ENCODE data around the gene CEP19.

CEP19 gene

GRCh38 chr3:196662033-196662432, 50.0 kb downstream of the CEP19 start:
- H3K4me3 ChIP-seq (ENCODE audit: low read depth, low read length) = no peak overlapping the region
- no peak for TF ChIP-seq CTCF (conservative IDR thresholded peaks at IDR 0.05; ENCODE audit: low read depth, low read length)
- DNase-seq (ENCODE audit: low read depth) = no peak

- no peak overlapping the region for H3K4me3 ChIP-seq (ENCODE audit: low read depth, low read length)
- no peak for DNase-seq (ENCODE audit: low read depth)
- TF ChIP-seq CTCF (conservative IDR thresholded peaks at IDR 0.05; ENCODE audit: low read depth, low read length) = no peak
Measured at GRCh38 chr3:196661400-196661799, 50.6 kb downstream of the CEP19 start.

- no peak for DNase-seq (ENCODE audit: low read depth)
- no peak for TF ChIP-seq CTCF (conservative IDR thresholded peaks at IDR 0.05; ENCODE audit: low read depth, low read length)
Measured at GRCh38 chr3:196660381-196661166, 51.5 kb downstream of the CEP19 start.

GRCh38 chr3:196659901-196660351, 52.1 kb downstream of the CEP19 start:
- H3K4me3 ChIP-seq (ENCODE audit: low read depth, low read length) = no peak overlapping the region
- no peak for TF ChIP-seq CTCF (conservative IDR thresholded peaks at IDR 0.05; ENCODE audit: low read depth, low read length)

More at GRCh38 chr3:196660381-196661166, 51.5 kb downstream of the CEP19 start:
- H3K4me3 ChIP-seq (ENCODE audit: low read depth, low read length) = no peak overlapping the region

More at GRCh38 chr3:196659901-196660351, 52.1 kb downstream of the CEP19 start:
- no peak for DNase-seq (ENCODE audit: low read depth)

Data from choroid plexus epithelial cell (primary cell).